GM18873 (cell line): ENCODE data around the gene ZNF423.

Experiments used
- ATAC-seq: cut with Tn5 transposase; IDR thresholded peaks from one replicate; pipeline ENCODE4 v1.9.1; 2021; ENCODE audit warnings: mild to moderate bottlenecking, moderate library complexity, moderate number of reproducible peaks; ENCODE audit not compliant: unreplicated experiment, low FRiP score

ZNF423 gene

DNA sequence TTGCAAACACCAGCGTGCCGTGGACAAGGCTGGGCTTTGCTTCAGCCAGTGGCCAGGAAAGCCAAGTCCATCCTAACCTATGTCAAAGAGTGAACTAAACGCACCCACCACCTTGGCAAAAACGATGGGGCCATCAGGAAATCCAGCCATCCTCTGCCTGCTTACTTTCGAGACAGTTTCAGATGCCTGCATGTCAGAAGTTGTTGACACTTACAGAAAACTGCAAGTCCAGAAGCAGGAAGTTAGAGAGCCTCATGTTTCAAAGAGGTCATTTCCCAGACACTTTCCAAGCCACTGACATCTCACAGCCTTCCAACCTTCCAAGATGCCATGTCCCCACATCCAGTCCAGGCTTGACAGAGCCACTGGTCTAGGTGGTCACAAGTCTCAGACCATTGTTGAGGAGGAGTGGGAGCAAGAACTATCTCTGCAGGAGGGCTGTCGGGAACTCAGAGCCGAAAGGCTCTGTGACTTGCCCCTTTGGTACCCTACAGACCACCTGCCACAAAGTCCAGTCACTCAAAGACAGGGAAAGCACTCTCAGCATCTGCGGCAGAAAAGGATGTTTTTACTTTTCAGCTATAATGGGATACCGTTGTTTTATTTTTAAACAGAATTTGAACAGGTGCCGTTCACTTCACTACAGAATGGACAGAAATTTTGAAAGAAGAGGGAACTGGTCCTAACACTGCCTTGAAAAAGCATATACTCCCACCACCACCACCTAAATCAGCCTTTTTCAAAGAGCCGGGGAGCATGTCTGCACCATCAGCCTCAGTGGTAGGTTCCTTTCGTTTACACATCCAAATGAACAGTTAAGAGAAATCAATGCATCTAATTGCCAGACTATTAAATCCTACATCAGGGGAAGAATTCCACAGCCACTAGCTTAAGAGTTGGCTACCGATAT lies 5.1 kb downstream of the ZNF423 start:
- no peak for ATAC-seq

DNA sequence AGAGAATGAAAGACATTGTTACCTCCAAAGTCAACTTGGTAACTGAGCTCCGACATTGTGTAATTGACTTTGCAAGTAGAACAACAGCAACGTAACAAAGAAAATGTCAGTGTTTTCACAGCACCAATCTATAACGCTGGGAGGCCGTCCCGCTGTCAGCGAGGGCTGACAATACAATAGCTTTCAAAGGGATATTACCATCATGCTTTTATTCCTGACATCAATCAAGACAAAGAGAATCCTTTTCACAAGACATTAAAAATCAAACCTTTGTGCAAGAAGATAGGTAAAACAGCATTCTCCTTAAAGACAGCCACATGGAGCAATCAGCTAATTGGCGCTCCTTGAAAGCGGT lies 6.2 kb downstream of the ZNF423 start:
- ATAC-seq = no peak

DNA sequence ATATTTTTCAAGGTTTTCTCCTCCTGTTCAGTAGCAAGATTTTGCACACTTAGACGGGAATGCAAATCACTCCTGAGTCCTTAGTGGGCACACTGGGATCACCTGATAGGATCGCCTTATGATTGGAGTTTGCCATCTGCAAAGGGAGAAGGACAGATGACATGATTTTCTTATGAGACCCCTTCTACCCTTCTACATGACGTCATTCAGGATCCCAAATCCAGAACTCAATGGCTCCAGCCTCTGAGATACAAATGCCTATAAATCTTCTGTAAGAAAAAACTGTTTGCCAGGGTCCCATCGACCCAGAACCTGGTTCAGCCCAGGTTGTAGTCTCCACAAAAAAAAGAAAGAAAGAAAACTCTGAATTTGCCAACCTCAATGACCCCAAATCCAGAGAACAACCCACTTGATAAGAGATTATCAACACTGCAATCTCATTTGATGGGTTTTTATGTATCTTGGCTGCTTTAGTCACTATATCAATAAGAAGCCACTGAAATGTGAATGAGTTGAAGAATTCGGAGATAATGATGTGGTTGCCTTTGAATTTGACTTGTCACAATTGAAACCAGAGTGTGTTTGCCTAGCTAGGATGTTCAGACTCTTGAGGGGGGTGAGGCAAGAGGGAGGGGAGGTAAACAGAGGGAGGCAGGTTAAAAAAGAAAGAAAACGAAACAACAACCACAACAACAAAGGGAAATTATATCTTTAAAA lies 6.7 kb downstream of the ZNF423 start:
- no peak for ATAC-seq

DNA sequence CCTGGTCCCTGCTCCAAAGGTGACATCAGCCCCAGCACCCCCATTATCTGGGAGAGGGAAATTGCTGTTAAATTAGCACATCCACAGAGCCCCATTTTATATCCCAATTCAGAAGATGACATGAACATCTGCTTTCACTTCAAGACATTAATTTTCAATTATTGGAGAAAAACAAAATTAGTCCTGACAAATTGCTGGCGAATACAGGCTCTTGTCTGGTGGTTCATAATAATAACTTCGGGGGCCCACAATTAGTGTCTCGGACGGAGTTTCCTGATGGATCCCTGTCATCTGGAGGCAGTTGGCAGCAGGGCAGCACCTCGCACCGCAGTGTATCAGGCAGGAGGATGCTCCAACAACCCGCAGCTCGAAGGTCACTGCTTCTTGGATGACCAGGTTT lies 7.4 kb downstream of the ZNF423 start:
- ATAC-seq = no peak

DNA sequence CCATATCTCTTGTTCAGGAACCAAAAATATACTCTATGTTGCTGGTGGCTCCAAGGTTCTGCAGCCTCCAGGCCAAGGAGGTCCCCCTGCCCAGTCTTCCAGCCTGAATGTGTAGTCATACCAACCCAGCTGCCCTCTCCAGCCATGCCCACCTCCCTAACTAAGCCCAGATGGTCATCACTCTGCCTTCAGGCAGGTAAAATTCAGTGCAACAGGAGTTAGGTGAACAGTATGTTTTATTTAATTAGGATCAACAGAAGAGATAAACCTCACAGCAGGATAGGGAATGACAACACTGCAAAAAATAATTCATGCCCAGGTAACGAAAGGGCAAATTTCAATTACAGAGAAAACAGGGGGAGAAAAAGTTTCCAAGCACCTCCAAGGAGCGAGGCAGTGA lies 9.1 kb downstream of the ZNF423 start:
- no peak for ATAC-seq

DNA sequence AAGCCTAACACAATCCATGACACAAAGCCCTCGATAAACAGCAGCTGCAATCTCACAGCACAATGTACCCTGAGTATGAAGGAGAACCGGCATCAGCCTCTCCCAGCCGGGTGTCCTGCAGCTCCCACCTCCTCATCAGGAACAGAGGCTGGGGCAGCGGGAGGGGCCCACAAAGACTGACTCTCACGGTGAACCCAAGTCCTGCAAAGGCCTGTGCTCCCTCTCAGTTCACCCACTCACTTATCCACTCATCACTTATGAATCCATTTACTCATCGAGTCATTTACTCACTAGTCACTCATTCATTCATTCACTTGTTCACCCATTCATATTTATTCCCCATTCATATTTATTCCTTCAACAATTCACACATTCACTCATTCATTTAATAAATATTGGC lies 11.6 kb downstream of the ZNF423 start:
- no peak for ATAC-seq

DNA sequence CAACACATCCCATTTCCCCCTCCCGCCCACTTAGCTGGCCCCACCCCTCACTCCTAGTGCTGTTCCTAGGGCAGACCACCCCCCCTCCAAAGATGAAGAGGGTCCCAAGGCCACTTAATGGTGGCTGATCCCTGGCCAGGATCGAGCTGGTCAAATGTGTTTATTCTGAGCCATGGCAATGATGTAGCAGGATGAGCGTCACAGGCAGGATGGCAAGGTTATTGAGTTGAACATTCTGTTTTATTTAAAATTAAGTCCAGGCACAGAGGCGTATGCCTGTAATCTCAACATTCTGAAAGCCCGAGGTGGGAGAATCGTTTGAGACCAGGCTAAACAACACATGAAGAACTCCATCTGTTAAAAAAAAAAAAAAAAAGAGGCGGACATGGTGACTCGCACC lies 12.2 kb downstream of the ZNF423 start:
- no peak for ATAC-seq

DNA sequence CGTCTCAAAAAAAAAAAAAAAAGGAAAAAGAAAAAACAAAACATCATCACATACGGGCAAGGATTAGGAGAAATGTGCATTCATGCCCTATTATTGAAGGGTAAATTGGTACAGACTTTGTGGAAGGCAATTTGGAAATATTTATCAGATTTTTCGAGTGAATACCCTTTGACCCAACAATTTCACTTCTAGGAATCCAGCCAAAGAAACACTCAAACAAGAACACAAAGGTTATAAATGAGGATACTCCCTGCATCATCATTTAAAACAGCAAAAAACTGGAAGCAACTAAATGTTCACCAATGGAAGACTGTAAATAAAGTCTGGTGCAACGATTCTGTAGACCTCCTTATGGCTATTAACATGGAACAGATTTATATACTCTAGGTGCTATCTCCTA lies 12.9 kb downstream of the ZNF423 start:
- ATAC-seq = no peak

DNA sequence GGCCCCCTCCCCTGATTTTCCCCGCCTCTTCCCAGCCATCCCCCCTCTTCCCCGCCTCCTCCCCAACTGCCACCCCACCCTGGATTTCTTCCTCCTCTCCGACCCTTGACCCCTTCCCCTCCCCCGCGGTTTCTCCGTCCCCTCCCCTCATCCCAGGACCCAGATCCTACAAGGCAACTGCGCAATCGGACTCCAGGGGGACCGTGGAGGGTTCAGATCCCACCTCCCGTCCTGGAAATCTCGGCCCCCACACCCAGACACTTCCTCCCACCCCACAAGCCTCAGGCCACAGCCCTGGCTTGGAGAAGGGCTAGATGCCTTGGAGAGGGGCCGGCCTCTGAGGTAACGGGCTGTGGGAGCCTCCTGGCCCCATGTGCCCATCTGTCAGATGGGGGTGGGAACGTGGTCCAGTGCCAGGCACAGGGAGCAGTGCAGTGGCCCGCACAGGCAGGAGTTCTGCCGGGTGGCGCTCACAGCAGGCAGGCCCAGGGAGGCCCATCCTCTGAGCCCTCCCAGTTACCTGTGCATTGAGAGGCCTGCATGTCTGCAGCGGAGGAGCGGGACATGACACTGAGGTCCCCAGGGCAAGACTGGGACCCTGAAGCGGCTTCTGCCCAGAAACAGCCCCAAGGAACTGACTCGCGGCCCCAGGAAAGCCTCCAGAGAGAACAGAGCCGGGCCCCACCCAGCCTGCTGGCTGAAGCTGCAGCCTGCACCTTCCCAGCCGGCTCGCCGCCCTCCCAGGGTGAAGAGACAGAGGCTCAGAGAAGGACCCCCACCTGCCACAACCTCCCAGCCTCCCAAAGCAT lies 16.7 kb downstream of the ZNF423 start:
- no peak for ATAC-seq

DNA sequence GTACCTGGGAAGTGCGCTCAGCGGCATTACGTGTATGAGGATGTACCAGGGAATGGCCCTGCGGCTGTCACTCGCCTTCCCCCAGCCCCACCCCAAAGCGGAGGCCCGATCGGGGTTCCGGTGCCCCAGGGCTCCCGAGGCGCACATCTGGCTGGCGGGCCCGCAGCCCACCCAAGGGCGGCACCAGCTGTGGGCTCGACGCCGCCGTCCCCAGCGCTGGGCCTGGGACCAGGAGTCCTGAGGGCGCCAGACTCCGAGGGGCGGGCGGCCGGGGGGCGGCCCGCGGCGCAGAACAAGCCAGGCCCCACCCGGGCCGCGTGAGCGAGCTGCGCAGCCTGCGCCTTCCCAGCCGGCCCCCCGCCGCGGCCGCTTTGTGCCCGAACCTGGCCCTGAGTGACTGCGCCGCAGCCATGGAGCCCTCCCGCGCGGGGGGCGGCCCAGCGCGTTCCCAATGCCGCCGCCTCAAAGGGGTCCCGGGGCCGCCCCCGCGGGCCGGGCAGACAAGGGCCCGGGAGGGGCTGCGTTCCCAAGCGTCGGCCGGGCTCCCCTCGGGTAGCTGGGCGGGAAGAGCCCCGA lies 17.4 kb downstream of the ZNF423 start:
- ATAC-seq = no peak

DNA sequence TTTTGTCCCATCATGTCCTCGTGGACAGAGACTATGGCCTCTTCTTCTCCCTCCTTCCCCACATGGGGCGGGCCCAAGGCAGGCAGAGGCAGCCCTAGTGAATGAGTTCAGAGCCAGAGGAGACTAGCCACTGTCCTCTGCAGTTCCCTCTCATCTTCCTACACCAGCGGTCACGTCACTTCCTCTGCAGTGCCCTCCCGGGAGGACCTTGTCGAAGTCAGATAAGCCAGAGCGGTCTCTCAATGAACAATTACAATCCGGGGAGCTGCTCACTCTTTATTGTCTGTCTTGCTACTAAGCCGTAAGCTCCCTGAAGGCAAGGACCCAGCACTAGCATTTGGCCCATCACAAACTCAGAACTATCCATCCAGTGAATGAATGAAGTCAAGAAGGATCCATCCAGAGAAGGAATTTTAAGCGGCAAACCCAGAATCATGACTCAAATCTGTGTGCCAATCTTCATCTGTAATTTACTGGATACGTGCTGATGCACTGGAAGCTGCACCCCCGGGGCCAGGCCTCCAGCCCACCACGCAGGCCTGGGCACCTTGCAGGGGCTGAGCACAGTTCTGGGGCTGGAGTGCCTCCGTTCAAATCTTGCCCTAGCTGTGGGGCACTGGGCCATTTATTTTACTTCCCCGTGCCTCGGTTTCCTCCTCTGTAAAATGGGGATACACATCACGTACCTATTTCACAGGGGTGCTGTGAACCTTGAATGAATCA lies 18.1 kb downstream of the ZNF423 start:
- no peak for ATAC-seq

DNA sequence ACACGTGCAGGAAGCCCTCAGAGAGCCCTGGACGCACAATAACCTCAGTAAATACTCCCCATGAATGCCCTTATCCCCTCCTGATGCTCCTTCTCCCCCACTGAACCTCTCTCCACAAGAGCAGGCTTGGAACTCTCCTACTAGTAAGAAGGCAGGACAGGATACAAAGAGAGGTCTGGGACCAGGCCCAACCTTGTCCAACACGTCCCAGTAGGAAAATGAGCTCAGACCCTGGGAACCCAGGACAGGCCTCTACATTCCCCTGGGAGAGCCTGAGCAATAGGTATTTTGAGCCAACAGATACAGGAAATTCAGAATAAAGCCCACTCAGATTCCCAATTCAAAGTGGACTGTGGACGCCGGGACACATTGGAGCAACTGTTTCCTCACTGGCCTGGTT lies 19.2 kb downstream of the ZNF423 start:
- ATAC-seq = no peak

DNA sequence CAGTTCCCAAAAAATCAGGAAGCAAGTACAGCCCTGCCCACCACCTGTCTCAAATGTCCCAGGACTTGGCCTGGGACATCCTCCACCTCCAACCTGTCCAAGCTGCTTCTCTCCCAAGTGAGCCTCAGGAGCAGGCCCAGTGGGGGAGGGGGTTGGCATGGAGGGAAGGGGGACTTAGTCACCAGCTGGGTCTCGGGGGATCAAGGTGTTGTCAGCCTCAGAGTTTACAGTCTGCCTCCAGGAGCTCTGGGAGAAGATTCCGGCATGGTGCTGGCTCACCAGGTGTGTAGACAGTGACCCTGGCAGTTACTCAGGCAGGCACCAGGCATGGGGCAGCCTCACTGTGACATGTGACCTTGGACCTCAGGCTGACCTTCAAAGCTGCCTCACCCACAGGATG lies 19.7 kb downstream of the ZNF423 start:
- no peak for ATAC-seq

DNA sequence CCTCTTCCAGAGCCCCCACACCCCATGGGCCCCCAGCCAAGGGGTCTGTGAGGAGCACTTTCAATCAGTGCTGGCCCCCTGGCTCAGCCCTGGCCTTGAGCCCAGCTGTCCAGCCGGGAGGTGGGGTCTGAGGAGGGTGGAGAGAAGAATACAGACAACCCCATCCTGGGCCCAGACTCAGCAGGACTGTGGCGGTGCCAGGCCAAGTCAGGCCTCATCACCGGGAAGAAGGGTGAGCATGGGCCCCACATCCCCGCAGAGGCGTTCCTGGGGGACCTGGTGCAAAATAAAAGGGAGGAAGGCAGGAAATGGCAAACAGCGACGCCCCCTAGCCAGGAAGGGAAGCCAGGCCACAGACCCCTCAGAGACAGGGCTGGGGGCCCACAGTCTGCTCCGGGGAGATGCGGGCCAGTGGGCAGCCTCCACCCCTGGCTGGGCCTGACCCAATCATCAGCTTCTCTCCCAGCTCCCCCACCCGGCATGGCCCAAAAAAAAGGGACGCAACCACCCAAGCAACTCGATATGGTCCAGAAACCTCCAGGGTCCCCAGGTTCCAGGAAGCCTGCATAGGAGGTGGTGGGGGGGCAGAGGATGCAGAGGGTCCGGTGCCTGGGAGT lies 20.6 kb downstream of the ZNF423 start:
- ATAC-seq = no peak

DNA sequence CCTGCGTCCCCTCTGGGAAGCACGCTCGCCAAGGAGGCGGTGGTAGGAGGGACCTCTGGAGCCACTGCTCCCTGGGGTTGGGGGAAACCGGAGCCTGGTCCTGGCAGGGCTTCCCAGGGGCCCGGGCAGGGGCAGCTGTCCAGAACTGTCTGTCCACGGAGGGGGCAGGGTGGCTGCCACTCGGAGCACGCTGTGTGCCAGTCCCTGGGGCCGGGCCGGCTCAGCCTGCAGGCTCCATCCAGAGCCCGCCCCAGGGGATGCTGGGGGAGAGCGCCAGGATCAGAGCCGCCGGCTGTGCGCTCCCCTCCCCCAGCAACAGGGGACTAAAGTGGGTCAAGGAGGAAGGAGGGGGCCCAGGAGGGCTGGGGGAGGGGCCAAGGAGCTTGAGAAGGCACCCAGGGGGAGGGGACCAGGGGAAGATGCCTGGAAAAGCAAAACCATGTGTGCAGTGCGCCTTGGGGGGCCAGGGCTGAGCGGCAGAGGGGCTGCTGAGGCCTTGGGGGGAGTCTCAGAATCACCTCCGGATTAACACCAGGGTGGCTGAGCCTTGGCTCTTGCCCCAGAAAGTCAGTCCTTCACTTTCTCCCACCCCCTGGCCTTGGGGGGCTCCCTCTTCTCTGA lies 21.3 kb downstream of the ZNF423 start:
- no peak for ATAC-seq

DNA sequence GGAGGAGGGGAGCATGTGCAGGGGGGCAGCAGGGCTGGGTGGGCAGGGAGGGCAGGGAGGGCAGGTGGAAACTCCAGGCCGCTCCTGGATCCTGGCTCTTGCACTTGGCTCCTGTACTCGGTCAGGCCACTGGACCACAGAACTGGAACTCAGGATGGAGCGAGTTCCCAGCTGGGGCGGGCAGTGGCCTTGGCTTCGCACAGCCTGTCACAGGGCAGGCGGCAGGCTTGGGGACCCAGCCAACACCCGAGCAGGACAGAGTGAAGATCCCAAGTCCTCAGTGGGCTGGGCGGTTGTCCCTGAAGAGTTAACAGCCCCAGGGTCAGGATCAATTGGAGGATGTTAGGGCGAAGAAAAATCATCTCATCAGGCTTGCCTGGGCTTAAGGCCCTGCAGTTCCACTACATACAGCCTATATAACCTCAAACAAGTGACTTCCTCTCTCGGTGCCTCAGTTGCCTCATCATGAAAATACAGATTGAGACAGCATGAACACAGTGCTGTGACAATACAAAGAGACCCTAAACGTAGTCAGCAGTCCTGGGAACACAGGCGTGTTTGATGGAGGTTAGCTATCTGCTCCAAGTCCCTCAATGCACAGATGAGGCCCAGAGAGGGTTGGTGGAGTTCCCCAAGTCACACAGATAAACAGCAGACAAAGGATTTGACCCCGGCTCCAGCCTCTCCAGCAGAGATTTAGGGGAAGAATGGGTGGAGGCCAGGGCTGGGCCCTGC lies 21.9 kb downstream of the ZNF423 start:
- ATAC-seq = no peak

DNA sequence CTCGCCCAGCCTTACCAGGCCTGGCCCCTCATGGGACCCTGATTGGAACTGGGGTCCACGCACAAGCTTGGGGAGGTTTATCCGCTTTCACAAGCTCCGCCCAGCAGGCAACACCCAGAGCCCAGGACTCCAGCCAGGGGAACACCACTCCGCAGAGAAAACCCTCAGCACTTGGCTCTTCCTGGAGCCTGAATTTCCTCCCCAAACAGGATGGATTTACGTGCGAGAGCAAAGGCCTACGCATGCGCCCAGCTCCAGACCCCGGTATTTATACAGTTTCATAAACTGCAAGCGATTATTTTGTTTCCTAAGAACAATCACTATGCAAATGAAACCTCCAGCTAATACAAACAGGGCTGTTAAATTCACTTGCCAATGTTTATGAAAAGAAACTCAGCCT lies 22.8 kb downstream of the ZNF423 start:
- ATAC-seq = no peak

DNA sequence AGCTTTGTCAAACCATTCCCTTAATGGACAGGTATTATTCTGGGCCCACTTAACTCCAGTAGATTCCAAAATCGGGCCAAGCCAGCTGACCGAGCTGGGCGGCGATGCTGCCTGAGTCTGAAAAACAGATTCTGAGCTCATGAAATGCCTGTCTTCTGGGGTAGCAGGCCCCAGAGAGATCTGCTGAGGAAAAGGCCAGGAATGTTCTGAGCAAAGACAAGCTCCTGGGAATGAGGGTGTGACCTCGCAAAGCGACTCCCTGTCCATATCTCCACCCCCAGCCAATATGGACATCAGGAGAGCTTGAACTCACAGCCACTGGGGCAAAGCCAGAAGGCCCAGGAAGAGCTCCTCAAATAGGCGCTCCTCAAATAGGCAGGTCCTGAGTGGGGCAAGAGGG lies 23.7 kb downstream of the ZNF423 start:
- no peak for ATAC-seq

DNA sequence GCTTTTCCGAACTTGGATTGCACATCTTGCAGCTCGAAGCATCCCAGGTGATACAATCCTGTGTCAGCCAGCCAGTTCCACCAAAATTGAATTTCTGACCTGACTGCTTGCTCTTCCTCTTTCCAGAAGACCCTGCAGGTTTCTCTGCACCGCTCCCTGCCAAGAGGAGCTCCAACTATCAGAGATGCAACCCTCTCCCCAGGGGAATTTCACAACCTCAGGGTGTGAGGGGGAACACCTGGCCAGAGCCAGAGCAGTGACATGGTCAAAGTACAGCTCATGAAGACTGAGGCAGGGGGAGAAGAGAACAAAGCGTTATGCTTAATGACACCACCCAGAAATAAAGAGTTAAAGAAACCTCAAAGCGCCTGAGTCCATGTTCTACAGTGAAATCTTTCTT lies 25.0 kb downstream of the ZNF423 start:
- no peak for ATAC-seq
